Fibroblast of mammary gland (primary cell): Measurements from ENCODE around the gene PRKAR1B.

Experiments
- DNase-seq: peaks from one replicate; pipeline ENCODE4 v3.0.0-alpha.2; 2010; ENCODE audit warnings: low read depth
- H3K4me3 ChIP-seq: 2 replicates; pipeline ENCODE4 v1.5.1; 2011; ENCODE audit warnings: low read depth, mild to moderate bottlenecking, low read length, moderate library complexity; ENCODE audit not compliant: control insufficient read depth
- CTCF ChIP-seq: conservative IDR thresholded peaks from 2 replicates; pipeline ENCODE4 v1.5.1; 2011; ENCODE audit warnings: low read depth, low read length, inconsistent platforms; ENCODE audit not compliant: control insufficient read depth, insufficient read depth

PRKAR1B gene

DNA sequence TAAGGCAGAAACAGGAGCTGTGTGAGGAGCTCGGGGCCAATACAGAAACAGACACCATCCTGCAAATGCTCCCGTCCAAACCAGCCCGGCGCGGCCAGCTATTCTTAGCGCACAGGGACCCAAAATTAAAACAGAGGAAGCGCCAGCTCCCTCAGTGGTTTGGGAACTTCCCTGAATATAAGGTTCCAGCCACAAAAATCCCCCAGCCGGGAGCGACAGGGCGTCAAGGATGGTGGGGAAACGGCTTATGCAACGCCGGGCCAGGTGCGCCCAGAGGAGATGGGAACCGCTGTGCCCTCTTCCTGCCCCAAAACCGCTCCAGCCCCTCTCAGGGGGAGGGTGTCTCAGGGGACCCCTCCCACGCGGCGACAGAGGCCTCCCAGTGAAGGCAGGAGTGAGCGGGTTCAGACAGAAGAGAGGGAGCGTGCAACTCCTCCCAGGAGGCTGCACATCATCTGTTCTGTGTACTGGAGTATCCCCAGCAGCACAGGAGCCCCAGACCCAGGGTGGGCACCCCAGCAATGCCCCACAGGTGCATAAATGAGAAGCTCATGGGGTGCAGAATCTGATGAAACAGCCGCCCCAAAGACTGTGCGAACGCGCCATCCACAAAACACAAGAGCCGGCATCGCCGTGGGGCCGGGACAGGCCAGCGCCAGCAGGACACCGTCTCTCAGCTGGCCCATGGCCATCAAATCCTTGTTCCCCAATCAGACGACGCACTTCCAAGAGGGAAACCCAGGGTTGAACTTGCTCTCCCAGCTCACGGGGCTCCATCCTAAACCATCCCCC, 133.6 kb downstream of the PRKAR1B start:
- DNase-seq: no peak
- no peak overlapping the region for H3K4me3 ChIP-seq
- no peak for TF ChIP-seq CTCF

GRCh38 chr7:591856-592628, 135.0 kb downstream of the PRKAR1B start:
- TF ChIP-seq CTCF: no peak
- no peak for DNase-seq
- H3K4me3 ChIP-seq: no peak overlapping the region

DNA sequence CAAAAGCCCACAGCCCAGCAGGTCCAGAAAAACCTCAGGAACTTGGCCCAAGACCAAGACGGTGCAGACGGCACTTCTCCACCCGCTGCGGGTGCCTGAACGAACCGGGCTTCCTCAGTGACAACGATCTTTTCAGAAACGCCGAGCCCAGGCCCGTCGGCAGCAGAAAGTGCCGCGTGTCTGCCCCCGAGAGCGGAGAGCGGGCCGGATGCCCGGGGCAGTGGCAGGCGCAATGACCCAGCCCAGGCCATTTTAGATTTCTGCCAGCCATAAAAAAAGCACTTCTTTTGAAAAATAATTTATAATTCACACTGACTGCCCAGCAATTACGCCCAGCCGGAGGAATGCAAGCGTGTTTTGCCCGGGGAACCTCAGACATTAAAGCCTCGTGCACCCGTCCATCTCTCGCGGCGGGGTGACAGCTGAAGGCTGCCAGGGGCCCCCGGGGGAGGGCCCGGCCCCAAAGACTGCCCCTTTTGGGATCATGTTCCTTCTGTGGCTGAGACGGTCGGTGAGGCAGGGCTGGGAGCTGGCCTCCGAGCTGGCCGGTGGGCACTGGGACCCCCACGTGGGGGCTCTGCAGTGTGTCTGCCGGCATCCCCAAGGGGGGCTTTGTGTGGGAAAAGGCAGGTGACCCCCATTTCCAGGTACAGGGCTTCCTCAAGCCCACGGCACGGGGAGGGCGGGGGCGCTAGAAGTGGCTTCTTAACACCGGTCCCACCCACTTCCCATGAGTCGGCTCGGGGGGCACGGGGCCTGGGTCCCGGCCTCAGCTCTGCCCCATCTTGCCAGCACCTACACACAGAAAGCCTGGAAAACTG, 136.1 kb downstream of the PRKAR1B start:
- no peak for TF ChIP-seq CTCF
- H3K4me3 ChIP-seq: no peak overlapping the region
- no peak for DNase-seq

- TF ChIP-seq CTCF: no peak
- no peak for DNase-seq
- H3K4me3 ChIP-seq: no peak overlapping the region
These were observed 137.1 kb downstream of the PRKAR1B start for GRCh38 chr7:589781-590575.

- no peak overlapping the region for H3K4me3 ChIP-seq
- no peak for TF ChIP-seq CTCF
- no peak for DNase-seq
These were observed 139.3 kb downstream of the PRKAR1B start for GRCh38 chr7:587767-588166.

GRCh38 chr7:586494-586893, 140.6 kb downstream of the PRKAR1B start:
- no peak overlapping the region for H3K4me3 ChIP-seq
- no peak for TF ChIP-seq CTCF
- DNase-seq: no peak
